ENCODE measurements around the gene CAND2.
A peak's percentile ranks its signal among the peaks of the same experiment; 100 is the strongest.

CAND2 gene

GRCh38 chr3:12808587-12808986, 12.1 kb downstream of the CAND2 start:
- DNase-seq: no peak

- DNase-seq: no peak
These were observed 12.5 kb downstream of the CAND2 start for GRCh38 chr3:12809001-12809400.

- DNase-seq: no peak
These were observed 13.0 kb downstream of the CAND2 start for GRCh38 chr3:12809435-12809834.

- peak; percentile 17 for DNase-seq
These were observed 13.7 kb downstream of the CAND2 start for GRCh38 chr3:12810013-12810780.

GRCh38 chr3:12810961-12811360, 14.5 kb downstream of the CAND2 start:
- no peak for DNase-seq

GRCh38 chr3:12812812-12813211, 16.3 kb downstream of the CAND2 start:
- DNase-seq: no peak

- no peak for DNase-seq
These were observed 17.5 kb downstream of the CAND2 start for GRCh38 chr3:12813967-12814366.

- DNase-seq: no peak
These were observed 18.6 kb downstream of the CAND2 start for GRCh38 chr3:12815078-12815477.

- no peak for DNase-seq
These were observed 19.2 kb downstream of the CAND2 start for GRCh38 chr3:12815719-12816118.

GRCh38 chr3:12816521-12817342, 20.3 kb downstream of the CAND2 start:
- DNase-seq: no peak

GRCh38 chr3:12817343-12817710, 20.8 kb downstream of the CAND2 start:
- DNase-seq: no peak

GRCh38 chr3:12818273-12818672, 21.8 kb downstream of the CAND2 start:
- no peak for DNase-seq

GRCh38 chr3:12818773-12819172, 22.3 kb downstream of the CAND2 start:
- no peak for DNase-seq

- no peak for DNase-seq
These were observed 26.4 kb downstream of the CAND2 start for GRCh38 chr3:12822725-12823373.

- no peak for DNase-seq
These were observed 27.8 kb downstream of the CAND2 start for GRCh38 chr3:12824299-12824698.

GRCh38 chr3:12825156-12825555, 28.7 kb downstream of the CAND2 start:
- no peak for DNase-seq

- no peak for DNase-seq
These were observed 32.3 kb downstream of the CAND2 start for GRCh38 chr3:12828751-12829150.

GRCh38 chr3:12829404-12829803, 32.9 kb downstream of the CAND2 start:
- DNase-seq: no peak

- no peak for DNase-seq
These were observed 33.7 kb downstream of the CAND2 start for GRCh38 chr3:12829886-12830784.

- DNase-seq: no peak
These were observed 34.3 kb downstream of the CAND2 start for GRCh38 chr3:12830785-12831156.

GRCh38 chr3:12831301-12831866, 34.9 kb downstream of the CAND2 start:
- DNase-seq: no peak
